HG02852 (cell line): ENCODE results near the gene KCTD7.
A peak's percentile ranks its signal among the peaks of the same experiment; 100 is the strongest.
"Not testable (repeated sequence)": the region's sequence is repeated elsewhere in the genome, so short reads cannot be mapped to it uniquely, and the experiment has no call there.

Experiments used
- ATAC-seq: cut with Tn5 transposase; IDR thresholded peaks from one replicate; pipeline ENCODE4 v1.9.1; 2021; ENCODE audit warnings: mild to moderate bottlenecking, moderate library complexity; ENCODE audit not compliant: unreplicated experiment

KCTD7 gene

GRCh38 chr7:66681491-66682349 is 53.0 kb downstream of the KCTD7 start:
- peak; percentile 95 for ATAC-seq

GRCh38 chr7:66682350-66683093 is 53.8 kb downstream of the KCTD7 start:
- peak; percentile 29 for ATAC-seq

- ATAC-seq = not testable (repeated sequence)
Measured at GRCh38 chr7:66683094-66683769, 54.6 kb downstream of the KCTD7 start.

GRCh38 chr7:66683770-66684123 is 55.1 kb downstream of the KCTD7 start:
- ATAC-seq = no peak

GRCh38 chr7:66685663-66686062 is 57.0 kb downstream of the KCTD7 start:
- ATAC-seq = not testable (repeated sequence)

GRCh38 chr7:66687186-66687585 is 58.5 kb downstream of the KCTD7 start:
- no peak for ATAC-seq

- ATAC-seq = not testable (repeated sequence)
Measured at GRCh38 chr7:66687672-66688071, 59.0 kb downstream of the KCTD7 start.

- ATAC-seq = no peak
Measured at GRCh38 chr7:66689081-66689480, 60.4 kb downstream of the KCTD7 start.

- no peak for ATAC-seq
Measured at GRCh38 chr7:66693331-66693730, 64.7 kb downstream of the KCTD7 start.
